Measurements from ENCODE around the gene CELSR1. TPM values are rescaled to one million over a fixed set of nuclear protein-coding genes. Genes with fewer than 3 reads are reported as not detected.

CELSR1 gene
- total RNA-seq, 2 experiments from 2014 or later, result 3.7 to 5.2 TPM

- Histone ChIP-seq H3K27ac (ENCODE audit: low read depth, low read length, poor library complexity, severe bottlenecking) (no peak overlapping the region), H3K4me1 (ENCODE audit: insufficient read depth, low read length, poor library complexity, severe bottlenecking) (no peaks in the 10 kb centered on the region), H2AFZ (ENCODE audit: low read length) (no peak overlapping the region), H3K9me2 (ENCODE audit: insufficient read depth, low read length) (no peaks in the 10 kb centered on the region), H3K9me3 (ENCODE audit: low read length) (no peaks in the 10 kb centered on the region), H3K4me3 (ENCODE audit: low read depth, low read length, poor library complexity, severe bottlenecking) (no peak overlapping the region), H3K79me2 (ENCODE audit: insufficient read depth, low read depth, low read length) (no peaks in the 10 kb centered on the region), H4K20me1 (ENCODE audit: insufficient read depth, low read length) (no peaks in the 10 kb centered on the region), H3K4me2 (ENCODE audit: low read length) (no peak overlapping the region), H3K36me3 (ENCODE audit: insufficient read depth, low read length) (no peaks in the 10 kb centered on the region)
- TF ChIP-seq EZH2phosphoT487 (IDR thresholded peaks at IDR 0.05; ENCODE audit: borderline replicate concordance, low read depth, low read length) (no peak), CTCF (conservative IDR thresholded peaks at IDR 0.05; ENCODE audit: low read length) (no peak)
- no TSS peak for BruUV-seq (replicated peaks)
- no peak for DNase-seq (ENCODE audit: low spot score)
- ChIA-PET POLR2A (no interaction called here), CTCF (ENCODE audit: unreplicated experiment) (no interaction called here)
- intact Hi-C loops (cut with micrococcal nuclease; ENCODE audit: unreplicated experiment), result no loop called here
Observed at GRCh38 chr22:46388647-46389046, 148.8 kb downstream of the CELSR1 start.

DNA sequence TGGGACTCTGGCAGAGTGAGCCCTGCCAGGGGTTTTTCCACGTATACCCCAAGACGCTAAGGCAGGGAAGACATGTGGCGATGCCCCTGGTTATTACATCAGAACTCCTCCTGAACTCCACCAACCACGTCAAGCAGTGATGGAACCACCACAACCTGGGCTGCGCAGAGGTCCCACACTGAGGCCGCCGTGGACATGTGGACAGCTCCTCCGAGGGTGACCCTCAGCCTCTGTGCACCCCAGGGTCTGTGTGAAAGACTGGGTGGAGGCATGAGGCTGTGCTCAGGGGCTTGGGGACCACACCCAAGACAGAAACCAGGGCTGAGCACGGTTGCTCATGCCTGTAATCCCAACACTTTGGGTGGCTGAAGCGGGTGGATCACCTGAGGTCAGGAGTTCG is 149.7 kb downstream of the CELSR1 start:
- H3K9me2 ChIP-seq (ENCODE audit: insufficient read depth, low read length), result no peaks in the 10 kb centered on the region
- no peak overlapping the region for H3K27ac ChIP-seq (ENCODE audit: low read depth, low read length, poor library complexity, severe bottlenecking)
- no peak overlapping the region for H2AFZ ChIP-seq (ENCODE audit: low read length)
- BruUV-seq (replicated peaks), result no TSS peak
- no peak for DNase-seq (ENCODE audit: low spot score)
- ChIA-PET POLR2A (no interaction called here), CTCF (ENCODE audit: unreplicated experiment) (no interaction called here)
- no peaks in the 10 kb centered on the region for H4K20me1 ChIP-seq (ENCODE audit: insufficient read depth, low read length)
- TF ChIP-seq EZH2phosphoT487 (IDR thresholded peaks at IDR 0.05; ENCODE audit: borderline replicate concordance, low read depth, low read length), result no peak
- TF ChIP-seq CTCF (conservative IDR thresholded peaks at IDR 0.05; ENCODE audit: low read length), result no peak
- H3K4me3 ChIP-seq (ENCODE audit: low read depth, low read length, poor library complexity, severe bottlenecking), result no peak overlapping the region
- H3K36me3 ChIP-seq (ENCODE audit: insufficient read depth, low read length), result no peaks in the 10 kb centered on the region
- H3K9me3 ChIP-seq (ENCODE audit: low read length), result no peaks in the 10 kb centered on the region
- intact Hi-C loops (cut with micrococcal nuclease; ENCODE audit: unreplicated experiment), result no loop called here
- H3K4me2 ChIP-seq (ENCODE audit: low read length), result no peak overlapping the region
- no peaks in the 10 kb centered on the region for H3K79me2 ChIP-seq (ENCODE audit: insufficient read depth, low read depth, low read length)
- H3K4me1 ChIP-seq (ENCODE audit: insufficient read depth, low read length, poor library complexity, severe bottlenecking), result no peaks in the 10 kb centered on the region

DNA sequence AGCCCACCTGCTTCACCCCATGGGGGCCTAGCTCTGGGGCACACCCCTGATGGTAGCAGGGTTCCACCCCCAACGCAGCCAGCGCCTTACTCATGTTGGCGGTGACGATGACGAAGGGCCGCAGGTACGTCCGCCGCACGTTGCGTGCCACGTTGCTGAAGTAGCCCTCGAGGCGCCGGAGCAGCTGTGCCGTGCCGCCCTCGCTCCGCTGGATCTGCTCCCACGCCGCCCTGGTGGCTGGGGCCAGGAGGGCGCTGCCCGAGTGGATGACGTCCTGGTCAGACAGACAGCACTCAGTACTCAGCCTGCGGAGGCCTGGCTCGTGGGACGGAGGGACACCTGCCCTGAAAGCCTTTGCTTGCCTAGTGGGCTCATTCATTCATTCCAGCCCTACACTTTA is 151.1 kb downstream of the CELSR1 start:
- Histone ChIP-seq H3K4me1 (ENCODE audit: insufficient read depth, low read length, poor library complexity, severe bottlenecking) (no peaks in the 10 kb centered on the region), H3K27ac (ENCODE audit: low read depth, low read length, poor library complexity, severe bottlenecking) (no peak overlapping the region), H3K9me2 (ENCODE audit: insufficient read depth, low read length) (no peaks in the 10 kb centered on the region), H3K9me3 (ENCODE audit: low read length) (no peaks in the 10 kb centered on the region), H3K4me3 (ENCODE audit: low read depth, low read length, poor library complexity, severe bottlenecking) (no peak overlapping the region), H4K20me1 (ENCODE audit: insufficient read depth, low read length) (no peaks in the 10 kb centered on the region), H3K79me2 (ENCODE audit: insufficient read depth, low read depth, low read length) (no peaks in the 10 kb centered on the region), H2AFZ (ENCODE audit: low read length) (no peak overlapping the region), H3K4me2 (ENCODE audit: low read length) (no peak overlapping the region), H3K36me3 (ENCODE audit: insufficient read depth, low read length) (no peaks in the 10 kb centered on the region)
- ChIA-PET POLR2A (interaction anchor here (0.7 kb wide), 1 partner anchor 376 kb away, joined by 3 read pairs; the partner anchor contains the start of gene TBC1D22A), CTCF (ENCODE audit: unreplicated experiment) (no interaction called here)
- intact Hi-C loops (cut with micrococcal nuclease; ENCODE audit: unreplicated experiment), result no loop called here
- TF ChIP-seq EZH2phosphoT487 (IDR thresholded peaks at IDR 0.05; ENCODE audit: borderline replicate concordance, low read depth, low read length) (no peak), CTCF (conservative IDR thresholded peaks at IDR 0.05; ENCODE audit: low read length) (peak; percentile 27; the same call in 1 of the 2 replicates)
- no TSS peak for BruUV-seq (replicated peaks)
- no peak for DNase-seq (ENCODE audit: low spot score)

Measured in OCI-LY7 (cell line).